DMS153 (cell line): Measurements from ENCODE around the gene PLEKHA8.

ENCODE experiments used
- DNase-seq: peaks from one replicate; lab custom pipeline; 2025; lab: John Stamatoyannopoulos, UW

Gene PLEKHA8

DNA sequence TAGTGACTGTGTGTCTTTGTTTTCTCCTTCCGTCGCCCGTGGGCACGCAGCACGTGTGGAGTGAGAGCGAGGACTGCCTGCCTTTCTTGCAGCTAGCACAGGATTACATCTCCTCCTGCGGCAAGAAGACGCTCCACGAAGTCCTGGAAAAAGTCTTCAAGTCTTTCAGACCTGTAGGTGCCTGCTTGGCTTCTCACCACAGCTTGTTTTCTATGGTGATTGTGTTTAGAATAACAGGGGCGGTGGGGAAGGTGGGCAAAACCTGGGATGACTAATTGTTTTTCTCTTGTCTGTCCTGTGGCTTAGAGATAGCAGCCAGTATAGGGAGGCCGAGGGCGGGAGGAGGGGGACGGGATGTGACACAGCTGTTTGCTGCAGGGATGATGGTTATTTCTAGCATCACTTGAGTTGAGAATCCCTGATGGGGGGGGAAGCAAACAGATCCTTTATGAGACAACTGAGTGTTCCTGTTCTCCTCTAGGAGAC is 118.0 kb downstream of the PLEKHA8 start:
- peak; percentile 55 for DNase-seq

- no peak for DNase-seq
These were observed 119.0 kb downstream of the PLEKHA8 start for GRCh38 chr7:30147223-30147622.

DNA sequence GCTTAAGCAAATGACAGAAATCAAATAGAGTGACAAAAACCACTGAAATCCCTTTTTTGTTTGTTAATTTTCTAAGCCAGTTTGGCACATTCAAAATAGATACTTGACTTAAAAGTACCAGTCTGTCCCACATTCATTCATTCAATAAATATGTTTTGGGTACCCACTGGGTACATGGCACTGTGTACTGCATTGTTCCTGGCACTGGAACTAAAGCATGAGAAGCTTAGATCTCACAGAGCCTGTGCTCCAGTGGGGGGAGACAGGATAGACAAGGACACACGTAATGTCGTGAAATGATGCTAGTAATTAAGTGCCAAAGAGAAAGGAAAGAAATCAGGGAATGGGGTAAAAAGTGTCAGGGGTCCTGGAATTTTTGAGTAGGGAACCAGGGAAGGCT is 119.6 kb downstream of the PLEKHA8 start:
- DNase-seq: no peak

GRCh38 chr7:30148426-30148825 is 120.2 kb downstream of the PLEKHA8 start:
- no peak for DNase-seq

DNA sequence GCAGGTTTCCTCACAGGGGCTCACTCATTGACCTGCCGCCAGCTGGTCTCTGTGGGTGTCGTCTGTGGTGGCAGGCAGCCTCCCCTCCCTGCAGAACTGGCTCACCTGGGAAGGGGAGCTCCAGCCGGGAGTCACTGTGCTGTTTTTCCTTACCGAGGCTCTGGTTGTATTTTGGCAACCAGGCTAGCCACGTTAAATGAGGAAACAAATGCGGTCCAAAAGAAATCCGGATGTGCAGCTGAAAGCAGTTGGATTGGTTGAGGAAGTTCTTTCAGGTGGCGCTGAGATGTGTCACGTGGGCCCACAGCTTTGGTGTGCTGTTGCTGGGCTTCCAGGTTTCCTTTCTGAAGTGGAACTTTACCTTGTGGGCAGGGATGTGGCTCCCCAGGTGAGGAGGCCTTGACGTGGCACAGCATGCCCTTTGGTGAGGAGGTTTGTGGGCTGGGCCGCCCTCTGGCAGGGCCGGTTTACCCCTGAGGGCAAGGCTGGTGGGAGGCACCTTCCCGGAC is 120.8 kb downstream of the PLEKHA8 start:
- DNase-seq: peak; percentile 95

- DNase-seq: no peak
These were observed 121.5 kb downstream of the PLEKHA8 start for GRCh38 chr7:30149640-30150272.

- no peak for DNase-seq
These were observed 122.5 kb downstream of the PLEKHA8 start for GRCh38 chr7:30150711-30151110.

DNA sequence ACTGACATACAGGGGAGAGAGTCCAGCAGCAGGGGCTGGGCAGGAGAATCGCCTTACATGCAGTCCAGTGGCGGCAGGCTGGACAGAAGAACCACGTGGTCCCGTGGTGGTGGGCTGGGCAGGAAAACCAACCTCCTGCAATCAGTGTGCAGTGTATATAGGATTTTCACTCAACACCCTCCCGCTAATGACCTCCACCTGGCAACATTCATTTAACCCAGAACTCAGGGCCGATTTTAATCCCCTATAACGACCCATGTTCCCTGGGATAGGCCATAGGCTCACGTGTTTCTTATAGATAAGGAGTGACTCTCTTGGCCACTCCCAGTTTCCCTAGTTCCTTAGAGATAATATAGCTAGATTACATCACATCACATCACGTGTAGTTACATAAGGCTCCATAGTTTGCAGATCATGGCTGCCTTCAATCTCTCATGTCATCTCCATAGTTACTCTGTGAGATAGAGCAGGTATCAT is 125.9 kb downstream of the PLEKHA8 start:
- no peak for DNase-seq

GRCh38 chr7:30155481-30155880 is 127.3 kb downstream of the PLEKHA8 start:
- no peak for DNase-seq

DNA sequence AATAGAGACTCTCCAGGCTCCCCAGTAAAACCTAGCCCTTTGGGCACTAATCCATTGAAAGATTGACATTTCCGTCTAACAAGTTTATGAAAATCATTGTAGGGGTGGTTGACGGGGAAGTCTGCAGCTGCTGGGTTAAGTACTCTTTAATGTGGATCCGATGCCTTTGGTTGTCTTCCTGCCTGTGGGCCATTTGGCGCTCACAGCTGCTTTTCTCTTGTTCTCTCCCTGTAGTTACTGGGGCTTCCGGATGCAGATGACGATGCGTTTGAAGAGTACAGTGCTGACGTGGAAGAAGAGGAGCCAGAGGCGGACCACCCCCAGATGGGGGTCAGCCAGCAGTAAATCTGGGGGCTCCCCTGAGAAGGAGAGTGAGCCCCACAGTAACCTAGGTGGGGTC is 129.0 kb downstream of the PLEKHA8 start:
- DNase-seq: no peak

- DNase-seq: no peak
These were observed 131.0 kb downstream of the PLEKHA8 start for GRCh38 chr7:30159163-30159562.

DNA sequence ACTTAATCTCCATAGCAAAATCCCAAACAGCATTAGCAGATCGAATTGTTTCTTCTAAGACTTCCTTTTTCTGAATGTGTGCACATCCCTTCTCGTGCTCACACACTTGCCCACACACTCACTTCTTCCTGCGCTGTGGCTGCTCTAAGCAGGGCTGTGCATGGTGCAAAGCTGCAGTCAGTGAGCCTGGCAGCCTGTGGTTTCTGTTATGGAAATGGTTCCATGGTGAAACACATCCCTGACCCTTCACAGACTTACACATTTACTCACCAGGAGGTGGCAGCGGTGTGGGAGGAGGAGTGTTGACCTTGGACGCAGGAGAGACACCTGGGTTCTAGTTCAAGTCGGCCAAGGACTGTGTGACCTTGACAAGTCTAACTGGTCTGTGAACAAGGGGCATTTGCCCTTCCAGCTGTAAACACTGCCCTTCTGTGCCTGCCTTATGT is 131.5 kb downstream of the PLEKHA8 start:
- peak; percentile 57 for DNase-seq

DNA sequence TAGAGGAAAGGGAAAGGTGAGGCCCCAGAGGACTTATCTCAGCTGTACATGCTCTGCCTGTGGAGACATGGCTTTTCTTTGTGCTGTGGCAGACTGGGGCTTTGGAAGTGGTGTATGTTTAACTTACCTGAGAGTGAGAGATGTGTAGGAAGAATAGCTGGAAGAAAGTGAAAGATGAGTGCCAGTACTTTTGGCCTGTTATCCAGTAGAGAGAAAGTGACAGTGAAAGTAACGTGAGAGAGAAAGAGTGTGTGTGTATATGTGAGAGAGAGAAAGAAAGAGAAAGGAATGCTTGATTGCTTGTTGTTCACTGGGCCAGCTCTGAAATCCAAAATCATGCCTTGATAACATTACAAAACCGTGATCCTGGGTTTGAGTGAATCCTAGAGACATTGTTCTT is 132.1 kb downstream of the PLEKHA8 start:
- DNase-seq: no peak

DNA sequence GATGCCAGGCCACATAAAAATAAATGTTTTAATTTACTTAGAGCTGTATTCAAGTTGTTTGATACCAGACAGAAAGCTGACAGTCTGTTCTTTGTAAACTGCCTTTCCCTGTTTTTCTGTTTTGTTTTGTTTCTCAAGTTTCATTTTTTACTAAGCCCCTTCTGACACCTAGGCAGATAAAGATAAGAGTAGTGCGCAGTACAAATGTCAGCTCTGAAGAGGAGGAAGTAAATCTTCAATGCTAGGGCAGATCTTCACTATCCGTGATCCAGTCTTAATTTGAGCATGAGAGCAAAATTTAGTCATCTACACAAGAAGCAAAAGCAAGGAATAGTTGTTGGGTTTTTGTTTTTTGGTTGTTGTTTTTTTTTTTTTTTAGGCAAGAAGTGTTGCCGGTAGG is 133.9 kb downstream of the PLEKHA8 start:
- DNase-seq: no peak

DNA sequence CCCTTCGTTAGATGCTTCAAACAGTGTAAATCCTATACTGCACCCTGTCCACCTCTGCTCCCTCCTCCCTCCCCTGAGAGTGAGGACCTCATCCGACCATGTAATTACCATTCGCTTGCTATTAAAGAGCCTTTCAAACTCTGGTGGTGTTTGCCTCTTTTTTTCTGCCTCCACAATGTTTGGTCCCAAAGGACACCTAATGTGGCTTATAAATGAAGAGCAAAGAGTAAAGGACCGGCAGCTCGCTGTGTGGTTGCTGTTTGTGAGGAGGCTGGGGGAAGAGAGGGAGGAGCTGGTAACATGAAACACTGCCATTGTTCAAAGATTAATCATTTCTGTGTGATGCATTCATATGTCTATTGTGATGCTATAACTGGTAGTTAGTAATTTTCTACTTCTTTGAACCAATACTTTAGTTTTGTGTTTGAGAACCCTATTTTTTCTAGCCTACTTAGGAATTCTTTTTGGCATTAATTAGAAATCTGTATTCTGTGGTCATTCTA is 134.5 kb downstream of the PLEKHA8 start:
- DNase-seq: peak; percentile 98

DNA sequence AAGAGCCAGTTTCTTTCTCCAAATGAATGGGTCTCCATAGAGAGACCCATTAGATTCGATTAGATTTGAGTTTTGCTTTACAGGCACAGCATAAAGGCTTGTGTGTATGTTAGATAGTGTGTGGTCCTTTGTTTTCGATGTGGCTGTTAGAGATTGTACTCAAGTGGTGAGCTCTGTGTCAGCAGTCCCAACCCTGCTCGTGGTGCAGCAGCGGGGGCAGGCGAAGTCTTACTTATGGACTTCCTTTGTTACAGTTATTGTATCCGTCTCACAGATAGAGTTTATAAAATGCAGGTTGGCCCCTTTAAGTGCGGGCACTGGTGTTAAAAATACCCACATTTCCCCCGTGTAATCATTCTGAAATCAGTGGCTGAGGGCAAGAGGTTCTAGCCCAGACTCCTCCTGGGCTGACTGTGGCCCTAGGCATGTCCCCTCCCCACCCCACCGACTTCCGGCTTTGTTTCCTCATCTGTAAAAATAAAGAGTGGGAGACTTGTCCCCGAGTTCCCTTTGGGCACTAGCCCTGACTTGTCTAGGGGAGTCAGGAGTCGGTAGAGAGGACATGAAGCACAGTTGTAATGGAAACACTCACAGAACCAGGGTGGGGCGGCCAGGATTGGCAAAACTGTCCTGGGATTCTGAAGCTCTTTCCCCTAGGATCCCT is 135.2 kb downstream of the PLEKHA8 start:
- peak; percentile 84 for DNase-seq

GRCh38 chr7:30164567-30164966 is 136.4 kb downstream of the PLEKHA8 start:
- peak; percentile 74 for DNase-seq

GRCh38 chr7:30165590-30165989 is 137.4 kb downstream of the PLEKHA8 start:
- DNase-seq: no peak

DNA sequence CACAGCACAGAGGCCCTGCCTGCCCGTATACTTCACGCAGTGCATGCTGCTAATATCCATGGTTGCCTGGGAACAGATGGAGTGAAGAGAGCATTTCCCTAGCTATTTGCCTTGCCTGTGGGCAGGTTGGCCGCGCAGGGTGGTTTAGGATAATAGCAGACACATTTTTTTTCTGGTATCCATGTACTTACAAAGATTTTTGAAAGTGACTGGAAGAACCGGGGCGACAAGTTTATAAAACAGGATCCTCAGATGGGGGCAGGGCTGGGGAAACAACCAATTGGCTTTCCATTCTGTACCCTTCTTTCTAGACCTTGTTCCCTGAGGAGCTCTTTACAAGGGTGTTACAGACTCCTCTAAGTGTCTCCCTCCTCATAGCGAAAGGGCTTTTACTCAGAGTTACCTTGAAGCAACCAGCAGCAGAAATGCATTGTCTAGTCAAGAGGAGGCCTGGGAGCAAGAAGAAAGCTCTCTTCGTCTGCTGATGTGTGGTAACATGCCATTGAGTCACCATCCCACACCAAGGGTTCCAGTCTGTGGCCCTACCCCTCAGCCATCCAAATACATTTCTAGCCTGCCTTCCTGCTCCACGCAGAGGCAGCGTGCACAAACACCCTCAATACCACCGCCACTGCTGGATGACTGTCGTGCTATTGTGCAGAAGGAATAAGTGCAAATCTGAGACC is 138.1 kb downstream of the PLEKHA8 start:
- peak; percentile 22 for DNase-seq

GRCh38 chr7:30166841-30167235 is 138.6 kb downstream of the PLEKHA8 start:
- no peak for DNase-seq

GRCh38 chr7:30167901-30168300 is 139.7 kb downstream of the PLEKHA8 start:
- no peak for DNase-seq

DNA sequence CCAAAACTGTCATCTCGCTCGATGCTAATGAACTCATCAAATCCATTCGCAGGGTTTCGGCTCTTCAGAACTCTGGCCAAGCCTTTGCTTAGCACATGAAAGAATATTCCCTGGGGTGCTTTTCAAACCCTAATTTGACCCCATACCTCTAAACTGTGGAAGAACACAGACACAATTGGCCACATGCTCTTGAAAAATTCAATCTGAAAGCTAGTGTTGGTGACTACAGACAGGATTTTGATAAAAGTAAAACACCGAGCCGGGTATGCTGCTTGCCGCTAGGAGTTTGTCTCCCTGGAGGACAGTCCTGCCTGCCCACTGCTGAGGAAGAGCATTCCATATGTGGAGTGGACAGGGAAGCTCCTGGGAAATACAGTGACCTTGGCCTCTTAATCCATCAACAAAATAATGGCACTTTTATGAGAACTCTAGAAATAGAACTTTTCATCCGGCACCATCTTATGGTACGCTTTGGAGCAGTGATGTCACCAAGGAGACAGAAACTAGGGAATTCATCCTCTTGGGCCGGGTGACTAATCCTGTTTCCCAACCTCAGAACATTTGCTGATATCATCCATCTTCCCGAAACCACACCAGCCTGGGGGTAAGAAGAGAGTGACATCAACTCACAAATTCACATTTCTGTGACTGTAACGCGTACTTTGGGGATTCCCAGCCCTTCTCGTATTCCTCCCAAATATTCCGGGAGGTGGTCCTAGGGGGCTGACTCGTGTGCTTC is 140.8 kb downstream of the PLEKHA8 start:
- no peak for DNase-seq
